ENCODE measurements around the gene PRDM5. TPM values are rescaled to one million over a fixed set of nuclear protein-coding genes. Genes with fewer than 3 reads are reported as not detected.
"Not testable (repeated sequence)": the region's sequence is repeated elsewhere in the genome, so short reads cannot be mapped to it uniquely, and the experiment has no call there.

The PRDM5 gene
- total and polyA plus RNA-seq, 2 donors from 2014 or later: 2.6 to 9.1 TPM

DNA sequence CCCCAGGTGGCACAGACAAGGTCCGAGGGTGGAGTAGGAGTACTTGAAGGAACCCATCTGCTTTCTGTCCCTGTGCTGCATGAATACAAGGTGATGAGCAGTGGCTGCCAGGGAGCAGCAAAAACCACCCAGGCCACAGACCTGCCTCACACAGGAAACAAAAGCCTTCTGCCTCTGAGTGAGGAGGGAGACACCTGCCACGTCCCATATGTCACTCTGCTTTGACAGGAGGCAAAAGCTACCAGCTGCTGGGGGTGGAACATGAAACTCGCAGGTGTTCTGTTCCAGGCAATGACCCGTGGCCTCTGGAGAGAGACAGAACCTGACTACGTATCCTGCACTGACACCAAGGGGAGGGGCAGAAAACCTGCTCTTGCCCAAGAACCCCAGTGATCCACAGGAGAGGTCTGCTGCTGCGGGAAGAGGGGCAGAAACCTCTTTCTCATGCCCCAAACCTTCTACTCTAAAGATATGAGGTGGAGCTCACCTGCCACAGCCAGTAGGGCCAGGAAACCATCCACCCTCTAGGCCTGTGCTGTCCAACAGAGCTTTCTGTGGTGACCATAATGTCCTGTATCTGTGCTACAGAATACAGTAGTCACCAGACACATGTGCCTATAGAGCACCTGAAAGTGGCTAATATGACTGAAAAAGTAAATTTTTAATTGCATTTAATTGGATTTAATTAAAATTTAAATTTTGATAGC lies 172.9 kb downstream of the PRDM5 start:
- no peaks in the 10 kb centered on the region for H3K4me1 ChIP-seq (ENCODE audit: control insufficient read depth in 2 of 3, insufficient read depth in 2 of 3, low read depth in 1 of 3, low read length in 3 of 3)
- no peaks in the 10 kb centered on the region for H3K27me3 ChIP-seq (ENCODE audit: control insufficient read depth, insufficient read depth, low read length)
- no peaks in the 10 kb centered on the region for H3K9me3 ChIP-seq (ENCODE audit: control insufficient read depth in 2 of 3, insufficient read depth in 1 of 3, low read length in 3 of 3)
- intact Hi-C loops (cut with DNase I): no loop called here
- FAIRE-seq (no peak), DNase-seq (peak in 3 of 5 donors; percentile 33 to 54 (median 45))
- no peak overlapping the region for H3K9ac ChIP-seq (ENCODE audit: low read length in 3 of 3)
- TF ChIP-seq, protein P1, sequence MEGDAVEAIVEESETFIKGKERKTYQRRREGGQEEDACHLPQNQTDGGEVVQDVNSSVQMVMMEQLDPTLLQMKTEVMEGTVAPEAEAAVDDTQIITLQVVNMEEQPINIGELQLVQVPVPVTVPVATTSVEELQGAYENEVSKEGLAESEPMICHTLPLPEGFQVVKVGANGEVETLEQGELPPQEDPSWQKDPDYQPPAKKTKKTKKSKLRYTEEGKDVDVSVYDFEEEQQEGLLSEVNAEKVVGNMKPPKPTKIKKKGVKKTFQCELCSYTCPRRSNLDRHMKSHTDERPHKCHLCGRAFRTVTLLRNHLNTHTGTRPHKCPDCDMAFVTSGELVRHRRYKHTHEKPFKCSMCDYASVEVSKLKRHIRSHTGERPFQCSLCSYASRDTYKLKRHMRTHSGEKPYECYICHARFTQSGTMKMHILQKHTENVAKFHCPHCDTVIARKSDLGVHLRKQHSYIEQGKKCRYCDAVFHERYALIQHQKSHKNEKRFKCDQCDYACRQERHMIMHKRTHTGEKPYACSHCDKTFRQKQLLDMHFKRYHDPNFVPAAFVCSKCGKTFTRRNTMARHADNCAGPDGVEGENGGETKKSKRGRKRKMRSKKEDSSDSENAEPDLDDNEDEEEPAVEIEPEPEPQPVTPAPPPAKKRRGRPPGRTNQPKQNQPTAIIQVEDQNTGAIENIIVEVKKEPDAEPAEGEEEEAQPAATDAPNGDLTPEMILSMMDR (IDR thresholded peaks at IDR 0.05; ENCODE audit: borderline replicate concordance, extremely low read depth, insufficient read depth): no peak
- no peaks in the 10 kb centered on the region for H3K36me3 ChIP-seq (ENCODE audit: control insufficient read depth in 2 of 3, insufficient read depth in 3 of 3, low read length in 3 of 3)
- no peak overlapping the region for H3K27ac ChIP-seq (ENCODE audit: low read depth in 2 of 2, low read length in 2 of 2)
- H3K4me3 ChIP-seq (ENCODE audit: low read length in 3 of 3): no peak overlapping the region

DNA sequence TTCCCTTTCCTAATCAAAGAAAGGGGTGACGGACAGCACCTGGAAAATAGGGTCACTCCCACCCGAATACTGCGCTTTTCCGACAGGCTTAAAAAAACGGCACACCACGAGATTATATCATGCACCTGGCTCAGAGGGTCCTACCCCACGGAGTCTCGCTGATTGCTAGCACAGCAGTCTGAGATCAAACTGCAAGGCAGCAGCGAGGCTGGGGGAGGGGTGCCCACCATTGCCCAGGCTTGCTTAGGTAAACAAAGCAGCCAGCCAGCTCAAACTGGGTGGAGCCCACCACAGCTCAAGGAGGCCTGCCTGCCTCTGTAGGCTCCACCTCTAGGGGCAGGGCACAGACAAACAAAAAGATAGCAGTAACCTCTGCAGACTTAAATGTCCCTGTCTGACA lies 180.9 kb downstream of the PRDM5 start:
- H3K4me3 ChIP-seq (ENCODE audit: low read length in 3 of 3); H3K4me1 ChIP-seq (ENCODE audit: control insufficient read depth in 2 of 3, insufficient read depth in 2 of 3, low read depth in 1 of 3, low read length in 3 of 3); H3K9me3 ChIP-seq (ENCODE audit: control insufficient read depth in 2 of 3, insufficient read depth in 1 of 3, low read length in 3 of 3); intact Hi-C loops (cut with DNase I); H3K36me3 ChIP-seq (ENCODE audit: control insufficient read depth in 2 of 3, insufficient read depth in 3 of 3, low read length in 3 of 3); DNase-seq; H3K27ac ChIP-seq (ENCODE audit: low read depth in 2 of 2, low read length in 2 of 2); H3K9ac ChIP-seq (ENCODE audit: low read length in 3 of 3); H3K27me3 ChIP-seq (ENCODE audit: control insufficient read depth, insufficient read depth, low read length); FAIRE-seq: not testable (repeated sequence)

DNA sequence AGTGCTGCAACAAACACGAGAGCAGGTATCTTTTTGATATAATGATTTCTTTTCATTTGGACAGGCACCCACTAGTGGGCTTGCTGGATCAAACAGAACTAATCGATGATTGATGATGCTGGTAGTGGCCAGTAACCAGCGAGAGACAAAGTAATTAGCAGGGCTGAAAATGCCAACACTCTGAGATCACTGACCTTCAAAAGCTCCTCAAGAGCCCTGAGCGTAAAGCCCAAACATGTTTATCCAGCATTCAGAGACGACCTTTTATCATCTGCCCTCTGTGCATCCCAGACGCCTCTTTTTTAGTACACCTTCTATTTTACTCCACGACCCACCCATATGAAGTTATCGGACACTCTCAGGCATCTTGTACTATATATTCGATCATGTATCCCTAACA lies 186.2 kb downstream of the PRDM5 start:
- TF ChIP-seq, protein P1 (IDR thresholded peaks at IDR 0.05; ENCODE audit: borderline replicate concordance, extremely low read depth, insufficient read depth): no peak
- DNase-seq (no peak), FAIRE-seq (no peak)
- Histone ChIP-seq H3K4me3 (ENCODE audit: low read length in 3 of 3) (no peak overlapping the region), H3K27me3 (ENCODE audit: control insufficient read depth, insufficient read depth, low read length) (no peaks in the 10 kb centered on the region), H3K9me3 (ENCODE audit: control insufficient read depth in 2 of 3, insufficient read depth in 1 of 3, low read length in 3 of 3) (no peaks in the 10 kb centered on the region), H3K4me1 (ENCODE audit: control insufficient read depth in 2 of 3, insufficient read depth in 2 of 3, low read depth in 1 of 3, low read length in 3 of 3) (no peaks in the 10 kb centered on the region), H3K36me3 (ENCODE audit: control insufficient read depth in 2 of 3, insufficient read depth in 3 of 3, low read length in 3 of 3) (no peaks in the 10 kb centered on the region), H3K27ac (ENCODE audit: low read depth in 2 of 2, low read length in 2 of 2) (no peak overlapping the region), H3K9ac (ENCODE audit: low read length in 3 of 3) (no peak overlapping the region)
- intact Hi-C loops (cut with DNase I): no loop called here

DNA sequence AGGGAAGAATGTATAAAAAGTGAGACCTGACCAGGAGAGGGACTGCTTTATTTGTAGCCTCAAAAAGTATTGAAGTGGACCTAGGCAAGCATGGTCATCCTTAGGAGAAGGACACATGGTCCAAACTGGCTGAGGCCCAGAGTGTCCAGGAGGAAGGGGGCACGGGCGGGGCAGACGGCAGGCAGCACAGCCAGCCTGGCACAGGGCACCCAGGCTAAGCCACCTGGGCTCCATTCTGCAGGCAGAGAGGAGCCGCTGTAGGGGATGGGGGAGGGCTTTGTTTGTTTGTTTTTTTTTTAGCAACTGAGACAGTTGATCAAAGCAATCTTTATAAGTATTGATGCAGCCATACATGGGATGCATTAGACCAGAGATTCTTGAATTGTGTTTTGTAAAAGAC lies 188.6 kb downstream of the PRDM5 start:
- FAIRE-seq (no peak), DNase-seq (no peak)
- Histone ChIP-seq H3K4me3 (ENCODE audit: low read length in 3 of 3) (no peak overlapping the region), H3K36me3 (ENCODE audit: control insufficient read depth in 2 of 3, insufficient read depth in 3 of 3, low read length in 3 of 3) (no peaks in the 10 kb centered on the region), H3K4me1 (ENCODE audit: control insufficient read depth in 2 of 3, insufficient read depth in 2 of 3, low read depth in 1 of 3, low read length in 3 of 3) (no peaks in the 10 kb centered on the region), H3K27me3 (ENCODE audit: control insufficient read depth, insufficient read depth, low read length) (no peaks in the 10 kb centered on the region), H3K27ac (ENCODE audit: low read depth in 2 of 2, low read length in 2 of 2) (no peak overlapping the region), H3K9me3 (ENCODE audit: control insufficient read depth in 2 of 3, insufficient read depth in 1 of 3, low read length in 3 of 3) (no peaks in the 10 kb centered on the region), H3K9ac (ENCODE audit: low read length in 3 of 3) (no peak overlapping the region)
- intact Hi-C loops (cut with DNase I): no loop called here
- TF ChIP-seq, protein P1 (IDR thresholded peaks at IDR 0.05; ENCODE audit: borderline replicate concordance, extremely low read depth, insufficient read depth): no peak
